Hematopoietic multipotent progenitor cell treated with erythropoietin and hydrocortisone succinate and interleukin-3 and kit ligand, for 15 days (in vitro differentiated cells): ENCODE results near the gene GPR176.

Source experiments
- DNase-seq: peaks from one replicate; pipeline ENCODE4 v3.0.0-alpha.2; 2015; ENCODE audit warnings: low spot score

Gene GPR176

DNA sequence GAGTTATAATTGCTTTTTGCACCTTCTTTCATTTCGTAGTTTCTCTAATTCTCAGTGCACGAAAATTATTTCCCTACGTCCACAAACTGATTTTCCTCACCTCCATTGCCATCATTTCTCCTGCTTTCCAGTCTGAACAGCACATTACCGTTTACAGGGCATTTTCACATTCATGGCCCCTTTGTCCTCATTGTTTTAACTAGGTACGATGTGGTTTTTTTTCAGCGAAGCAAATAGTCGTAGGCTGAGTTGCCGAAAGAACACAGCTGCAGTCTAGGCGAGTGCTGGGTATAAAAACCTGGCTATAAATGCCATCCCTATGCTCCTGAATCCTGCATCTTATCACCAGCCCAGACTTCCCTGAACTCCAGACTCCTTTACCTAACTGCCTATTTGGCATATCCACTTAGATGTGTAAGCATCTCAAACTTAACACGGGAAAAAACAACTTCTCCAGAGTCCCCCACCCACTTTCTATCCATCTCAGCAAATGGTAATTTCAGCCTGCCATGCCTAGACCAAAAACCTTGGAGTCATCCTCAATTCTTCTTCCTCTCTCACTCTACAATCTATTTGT lies 136.7 kb downstream of the GPR176 start:
- no peak for DNase-seq

DNA sequence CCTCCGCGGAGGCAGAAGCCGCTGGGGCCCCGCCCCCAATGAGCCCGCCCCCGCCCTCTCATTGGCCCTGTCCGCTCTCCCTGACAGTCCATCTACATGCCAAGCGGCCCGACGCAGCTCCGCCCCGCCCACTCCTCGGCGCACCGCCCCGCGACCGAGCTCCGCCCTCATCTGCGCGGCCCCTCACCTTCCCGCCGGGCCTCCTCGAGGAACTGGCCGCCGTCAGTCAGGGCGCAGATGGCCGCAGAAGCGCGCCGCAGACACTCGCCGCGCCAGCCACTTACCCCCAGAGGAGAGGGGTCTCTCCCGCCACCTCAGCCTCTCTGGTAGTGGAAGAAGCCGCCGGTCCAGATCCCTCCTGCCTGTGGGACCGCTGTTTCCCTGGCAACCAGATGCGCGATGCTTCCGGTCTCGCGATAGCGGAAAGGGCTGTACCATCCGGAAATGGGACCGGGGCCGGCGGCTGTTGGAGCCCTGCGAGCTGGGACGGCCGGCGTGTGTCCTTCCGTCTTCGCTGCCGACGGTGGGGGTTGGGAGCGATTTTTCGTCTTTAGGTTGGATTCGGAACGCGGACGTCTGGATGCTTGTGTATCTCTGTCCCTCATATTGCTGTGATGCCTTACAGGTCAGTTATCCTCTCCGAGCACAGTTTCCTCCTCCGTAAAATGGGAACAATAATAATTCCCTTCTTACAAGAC lies 137.5 kb downstream of the GPR176 start, which contains the start of gene FSIP1:
Gene FSIP1 (minus strand): TSS at position 401 of the 698 bp plus-strand sequence. CDS start 6,317 bp downstream, outside the sequence.
- DNase-seq, result peak; percentile 97

DNA sequence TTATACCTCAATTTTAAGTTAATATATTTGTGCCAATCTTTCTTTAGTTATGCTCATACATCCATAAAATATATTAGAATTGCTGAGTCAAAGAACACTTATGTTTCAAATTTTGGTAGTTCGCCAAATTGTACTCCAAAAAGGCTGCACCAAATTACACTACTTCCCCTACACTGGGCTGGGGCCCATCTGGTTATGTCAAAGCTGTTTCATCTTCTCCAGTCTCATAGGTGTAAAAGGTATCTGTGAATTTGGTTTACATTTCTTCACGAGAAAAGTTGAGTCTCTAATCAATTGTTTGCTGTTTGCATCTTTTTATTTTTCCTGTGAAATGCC lies 138.1 kb downstream of the GPR176 start:
- DNase-seq, result peak; percentile 40

GRCh38 chr15:39781147-39781966 lies 138.7 kb downstream of the GPR176 start:
- no peak for DNase-seq

- no peak for DNase-seq
These were observed 142.0 kb downstream of the GPR176 start for GRCh38 chr15:39778021-39778420.

DNA sequence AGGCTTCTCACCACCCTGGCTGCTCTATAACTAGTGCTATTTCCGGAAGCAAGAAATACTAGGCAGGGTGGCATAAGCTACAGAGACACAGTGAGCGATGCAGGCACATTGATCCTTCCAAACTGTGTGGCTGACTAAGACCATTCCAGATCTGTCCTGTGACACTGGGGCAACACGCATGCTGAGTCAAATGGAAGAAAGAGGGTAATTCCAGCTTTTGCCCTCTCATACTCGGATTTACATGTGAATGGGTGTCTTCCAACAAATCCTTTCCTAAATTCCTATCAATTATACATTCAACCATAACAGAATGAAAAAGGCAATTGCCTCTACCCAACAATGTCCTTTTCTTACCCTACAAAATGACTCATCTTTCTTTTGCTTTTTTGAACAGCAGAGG lies 142.6 kb downstream of the GPR176 start:
- no peak for DNase-seq

- no peak for DNase-seq
These were observed 144.0 kb downstream of the GPR176 start for GRCh38 chr15:39776068-39776467.

DNA sequence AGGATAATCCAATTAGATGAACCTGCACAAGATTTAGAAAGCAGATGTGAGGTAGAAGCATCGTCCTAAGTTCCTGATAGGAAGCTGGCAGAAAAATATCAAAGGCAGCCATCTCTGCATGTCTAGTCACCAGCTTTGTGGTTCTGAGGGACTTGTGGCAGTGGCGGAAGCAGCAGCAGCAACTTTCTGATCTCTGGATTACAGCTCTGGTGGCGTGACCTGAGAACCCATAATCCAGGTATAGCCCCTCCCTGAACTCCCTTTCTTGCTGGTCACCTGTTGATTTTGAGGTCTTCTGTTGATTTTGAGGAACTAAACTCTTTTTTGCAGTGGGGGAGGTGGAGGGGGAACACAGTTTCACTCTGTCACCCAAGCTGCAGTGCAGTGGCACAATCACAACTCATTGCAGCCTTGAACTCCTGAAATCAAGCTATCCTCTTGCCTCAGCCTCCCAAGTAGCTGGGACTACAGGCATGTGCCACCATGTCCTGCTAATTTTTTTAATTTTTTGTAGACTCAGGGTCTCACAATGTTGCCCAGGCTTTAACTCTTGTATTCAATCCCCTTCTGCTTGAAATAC lies 145.3 kb downstream of the GPR176 start:
- DNase-seq, result no peak

DNA sequence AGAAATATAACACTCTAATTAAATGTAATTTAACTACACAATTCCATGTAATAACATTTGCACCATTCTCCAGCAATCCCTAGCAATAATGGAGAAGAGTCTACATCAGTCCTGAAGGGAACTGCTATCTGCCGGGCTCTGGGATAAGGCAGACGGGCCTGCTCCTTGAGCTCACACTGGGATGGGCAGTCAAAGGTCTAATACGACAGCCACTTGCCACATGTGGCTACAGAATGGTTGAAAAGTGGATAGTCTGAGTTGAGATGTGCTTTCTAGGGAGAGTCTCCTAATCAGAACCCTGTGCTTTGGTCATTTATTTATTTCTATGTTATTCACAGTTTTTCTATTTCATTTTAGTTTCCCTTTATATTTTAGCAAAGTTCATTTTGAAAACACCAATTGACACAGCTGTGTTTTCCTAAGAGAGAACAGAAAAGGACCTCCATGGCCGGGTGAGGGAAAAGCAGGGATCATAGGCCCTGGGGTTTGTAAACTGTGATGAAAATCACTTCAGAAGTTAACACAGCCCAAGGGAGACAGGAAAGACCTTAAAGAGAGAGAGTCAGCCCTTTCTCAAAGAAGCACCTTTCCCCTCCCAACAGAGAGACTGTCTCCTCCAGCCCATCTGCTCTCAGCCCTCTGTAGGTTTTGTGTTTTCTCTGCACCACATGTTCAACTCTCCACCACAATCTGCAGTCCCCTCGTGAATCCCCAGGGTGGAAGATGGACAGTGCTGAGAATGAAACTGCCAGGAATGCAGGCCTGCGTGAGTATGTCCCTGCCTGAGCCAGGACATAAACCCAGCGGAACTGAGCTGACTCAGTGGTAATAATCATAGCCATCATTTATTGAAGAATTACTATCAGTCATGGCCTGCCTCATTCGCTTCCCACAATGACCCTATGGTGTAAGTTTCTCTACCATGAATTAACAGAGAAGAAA lies 149.0 kb downstream of the GPR176 start:
- no peak for DNase-seq

DNA sequence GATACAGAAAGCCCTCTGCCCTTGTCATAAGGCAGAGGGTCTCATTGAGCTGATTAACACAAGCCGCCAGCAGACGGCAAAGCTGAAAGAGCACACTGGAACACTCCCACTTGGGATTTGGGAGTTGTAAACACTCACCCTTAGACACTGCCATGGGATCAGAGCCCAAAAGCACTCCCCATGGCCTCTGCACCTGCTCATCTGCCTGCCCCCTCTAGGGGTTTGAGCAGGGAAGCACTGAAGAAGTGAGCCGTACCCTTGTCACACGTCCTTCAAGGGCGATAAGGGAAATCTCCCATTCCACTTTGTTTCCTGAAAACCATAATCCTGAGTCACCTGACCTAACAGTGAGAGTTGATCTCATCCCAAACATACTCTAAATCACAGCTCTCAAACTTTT lies 152.1 kb downstream of the GPR176 start:
- no peak for DNase-seq

GRCh38 chr15:39761006-39761405 lies 159.1 kb downstream of the GPR176 start:
- no peak for DNase-seq

DNA sequence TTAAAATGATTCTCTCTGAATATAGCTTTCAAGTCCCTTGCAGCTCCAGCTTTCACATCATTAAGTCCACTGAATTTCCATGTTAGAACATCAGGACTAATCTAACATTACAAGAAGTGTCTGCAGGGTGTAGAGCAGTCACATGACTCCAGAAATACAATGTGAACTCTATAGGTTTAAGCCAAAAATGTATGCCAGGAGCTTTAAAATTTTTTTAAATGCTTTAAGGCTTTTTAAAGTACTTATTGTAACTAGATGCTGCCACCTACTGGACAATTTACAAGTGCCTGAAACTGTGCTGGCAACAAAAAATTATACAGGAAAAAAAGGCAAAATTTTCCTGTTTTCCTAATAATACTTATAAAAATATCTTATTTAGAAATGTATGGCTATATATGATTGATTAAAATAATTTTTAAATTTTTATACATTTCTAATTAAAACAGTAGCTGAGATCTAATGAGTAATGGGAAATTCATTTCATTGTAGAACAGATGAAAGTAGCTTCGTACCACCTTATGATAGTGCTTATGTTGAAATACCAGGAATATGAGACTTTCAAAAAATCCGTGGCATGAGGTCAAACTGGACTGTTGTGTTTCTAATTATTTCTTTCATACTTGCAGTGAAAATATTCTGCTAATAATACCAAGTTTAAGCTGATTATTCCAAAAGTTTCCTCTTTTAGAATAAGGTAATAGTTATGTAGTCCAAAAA lies 163.1 kb downstream of the GPR176 start:
- DNase-seq, result peak; percentile 80

DNA sequence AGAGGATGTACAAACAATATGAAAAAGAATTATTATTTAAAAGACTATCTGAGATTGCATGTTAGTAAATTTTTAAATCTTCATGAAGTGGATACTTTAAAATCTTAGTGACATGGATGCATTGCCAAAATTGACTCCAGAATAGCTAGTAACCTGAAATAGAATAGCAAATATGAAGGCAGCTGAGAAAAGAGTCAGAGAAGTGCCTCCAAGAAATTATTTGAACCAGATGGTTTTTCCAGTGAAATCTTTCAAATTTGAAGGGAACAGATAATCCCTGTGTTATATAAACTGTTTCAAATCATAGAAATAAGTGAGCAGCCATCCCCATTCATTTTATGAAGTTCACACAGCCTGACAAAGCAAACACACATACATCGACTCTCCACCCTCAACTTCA lies 167.1 kb downstream of the GPR176 start:
- no peak for DNase-seq

- DNase-seq, result no peak
These were observed 167.8 kb downstream of the GPR176 start for GRCh38 chr15:39752246-39752645.
